A673 (cell line): ENCODE results near the gene ICE1. TPM values are rescaled to one million over a fixed set of nuclear protein-coding genes. Genes with fewer than 3 reads are reported as not detected.
A peak's percentile ranks its signal among the peaks of the same experiment; 100 is the strongest.

Source experiments
- BruUV-seq: library from RNA; stranded (reverse); fragments of 400-500 nt; replicated peaks from 2 replicates; lab custom pipeline; 2021; lab: Mats Ljungman, UMichigan
- CTCF ChIA-PET: fragments of 300-600 bp; sonication (Branson Sonifier 250); formaldehyde crosslinking; loops from one replicate; lab custom pipeline; 2022; ENCODE audit warnings: antibody characterized with exemption; lab: Charles Lee
- POLR2A ChIA-PET: fragments of 300-600 bp; sonication (Branson Sonifier 250); formaldehyde crosslinking; loops from one replicate; lab custom pipeline; 2022; ENCODE audit warnings: antibody characterized with exemption; ENCODE audit not compliant: low non-redundant PET; lab: Charles Lee
- DNase-seq: peaks from one replicate; pipeline ENCODE4 v3.0.0-alpha.2; 2015; ENCODE audit warnings: low spot score
- H3K27ac ChIP-seq: fragments of 200-600 bp; sonication (generic); 2 replicates; pipeline ENCODE4 v1.5.1; 2016; ENCODE audit warnings: mixed run types, low read depth, mild to moderate bottlenecking, mixed read lengths, antibody characterized with exemption, low read length; ENCODE audit not compliant: poor library complexity, severe bottlenecking
- H3K27me3 ChIP-seq: fragments of 200-600 bp; sonication (generic); replicated peaks from 2 replicates; pipeline ENCODE4 v1.6.1; 2017; ENCODE audit warnings: mixed run types, low read depth, mild to moderate bottlenecking, mixed read lengths, antibody characterized with exemption, low read length; ENCODE audit not compliant: insufficient read depth, poor library complexity
- H3K36me3 ChIP-seq: fragments of 200-600 bp; sonication (generic); 2 replicates; pipeline ENCODE4 v1.6.1; 2016; ENCODE audit warnings: mixed run types, mild to moderate bottlenecking, mixed read lengths, antibody characterized with exemption, low read length; ENCODE audit not compliant: insufficient read depth, poor library complexity, severe bottlenecking
- H3K4me1 ChIP-seq: fragments of 200-600 bp; sonication (generic); 2 replicates; pipeline ENCODE4 v1.6.1; 2017; ENCODE audit warnings: mixed run types, mild to moderate bottlenecking, mixed read lengths, antibody characterized with exemption, low read length; ENCODE audit not compliant: insufficient read depth, poor library complexity, severe bottlenecking
- H3K4me3 ChIP-seq: fragments of 200-600 bp; sonication (generic); 2 replicates; pipeline ENCODE4 v1.5.1; 2016; ENCODE audit warnings: low read depth, mixed run types, mild to moderate bottlenecking, mixed read lengths, low read length; ENCODE audit not compliant: poor library complexity, severe bottlenecking
- H3K9me3 ChIP-seq: fragments of 200-600 bp; sonication (generic); 2 replicates; pipeline ENCODE4 v1.6.1; 2016; ENCODE audit warnings: mixed run types, low read depth, mild to moderate bottlenecking, mixed read lengths, antibody characterized with exemption, low read length; ENCODE audit not compliant: poor library complexity, severe bottlenecking
- EZH2 ChIP-seq: fragments of 200-600 bp; sonication (generic); IDR thresholded peaks from 2 replicates; pipeline ENCODE4 v1.6.1; 2017; ENCODE audit warnings: borderline replicate concordance, low read depth, mild to moderate bottlenecking, mixed read lengths, antibody characterized with exemption, low read length; ENCODE audit not compliant: poor library complexity, severe bottlenecking
- intact Hi-C: fragments of 100-400 bp; cut with micrococcal nuclease; formaldehyde crosslinking; loops from one replicate; pipeline ENCODE4 v1.10.0; 2022; ENCODE audit not compliant: unreplicated experiment
- total RNA-seq: library from RNA; stranded (reverse); gene quantifications from 2 replicates; pipeline ENCODE4 v1.2.3, GENCODE V29; 2021
- TF ChIP-seq, protein P1 (sequence below): fragments of 300-800, 200-600 bp; sonication (generic); conservative IDR thresholded peaks from 2 replicates; pipeline ENCODE4 v1.5.1; 2017; ENCODE audit warnings: low read depth, mild to moderate bottlenecking, antibody characterized with exemption, low read length, moderate library complexity, mixed read lengths

Gene ICE1
- total RNA-seq, 1 experiment from 2014 or later = 37.2 TPM

DNA sequence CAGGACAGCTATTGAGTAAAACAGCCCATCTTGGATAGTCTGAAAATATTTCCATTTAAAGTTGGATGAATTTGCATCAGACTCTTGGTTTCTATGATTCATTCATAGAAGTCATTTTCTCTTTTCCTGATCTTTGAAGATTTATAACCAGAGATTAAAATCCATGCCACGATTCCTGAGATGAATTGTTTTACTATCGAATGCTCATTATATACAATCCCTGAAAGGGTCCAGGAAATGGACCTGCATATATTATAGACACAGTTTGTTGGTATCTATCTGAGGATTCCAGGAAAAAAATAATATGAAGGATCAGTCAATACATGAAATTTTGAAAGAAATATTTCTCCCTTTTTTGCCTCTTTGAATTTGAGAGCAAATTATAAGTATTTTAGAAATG is 99.0 kb downstream of the ICE1 start:
- POLR2A ChIA-PET = no interaction called here
- TF ChIP-seq, protein P1, sequence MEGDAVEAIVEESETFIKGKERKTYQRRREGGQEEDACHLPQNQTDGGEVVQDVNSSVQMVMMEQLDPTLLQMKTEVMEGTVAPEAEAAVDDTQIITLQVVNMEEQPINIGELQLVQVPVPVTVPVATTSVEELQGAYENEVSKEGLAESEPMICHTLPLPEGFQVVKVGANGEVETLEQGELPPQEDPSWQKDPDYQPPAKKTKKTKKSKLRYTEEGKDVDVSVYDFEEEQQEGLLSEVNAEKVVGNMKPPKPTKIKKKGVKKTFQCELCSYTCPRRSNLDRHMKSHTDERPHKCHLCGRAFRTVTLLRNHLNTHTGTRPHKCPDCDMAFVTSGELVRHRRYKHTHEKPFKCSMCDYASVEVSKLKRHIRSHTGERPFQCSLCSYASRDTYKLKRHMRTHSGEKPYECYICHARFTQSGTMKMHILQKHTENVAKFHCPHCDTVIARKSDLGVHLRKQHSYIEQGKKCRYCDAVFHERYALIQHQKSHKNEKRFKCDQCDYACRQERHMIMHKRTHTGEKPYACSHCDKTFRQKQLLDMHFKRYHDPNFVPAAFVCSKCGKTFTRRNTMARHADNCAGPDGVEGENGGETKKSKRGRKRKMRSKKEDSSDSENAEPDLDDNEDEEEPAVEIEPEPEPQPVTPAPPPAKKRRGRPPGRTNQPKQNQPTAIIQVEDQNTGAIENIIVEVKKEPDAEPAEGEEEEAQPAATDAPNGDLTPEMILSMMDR = no peak
- H3K27me3 ChIP-seq = peaks cover 4% of the 10 kb centered on the region
- H3K4me1 ChIP-seq = no peaks in the 10 kb centered on the region
- no peak overlapping the region for H3K4me3 ChIP-seq
- no peak for DNase-seq
- BruUV-seq = no TSS peak
- intact Hi-C loops = no loop called here
- H3K9me3 ChIP-seq = no peaks in the 10 kb centered on the region
- no peak overlapping the region for H3K27ac ChIP-seq
- CTCF ChIA-PET = no interaction called here
- H3K36me3 ChIP-seq = no peaks in the 10 kb centered on the region

DNA sequence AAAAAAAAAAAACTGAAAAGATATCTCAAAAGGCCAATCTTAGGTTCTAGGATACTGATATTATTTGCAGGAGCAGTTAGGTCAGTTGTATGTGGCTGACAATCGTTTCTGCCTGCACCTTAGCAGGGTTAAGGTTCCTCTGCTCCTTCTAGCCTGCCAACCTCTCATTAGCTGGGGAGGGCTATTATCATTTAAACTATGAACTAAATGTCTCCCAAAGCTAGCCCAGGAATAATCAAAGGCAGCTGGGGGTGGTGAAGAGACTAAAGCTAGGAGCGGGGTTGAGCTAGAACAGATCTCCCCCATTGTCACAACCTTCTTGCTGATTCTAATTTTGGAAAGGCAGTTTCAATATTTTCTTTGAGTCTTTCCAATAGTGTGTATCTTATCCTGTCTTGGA is 99.9 kb downstream of the ICE1 start:
- Histone ChIP-seq H3K27me3 (peaks cover 4% of the 10 kb centered on the region), H3K9me3 (no peaks in the 10 kb centered on the region), H3K27ac (no peak overlapping the region), H3K4me3 (no peak overlapping the region), H3K4me1 (no peaks in the 10 kb centered on the region), H3K36me3 (no peaks in the 10 kb centered on the region)
- no TSS peak for BruUV-seq
- no peak for TF ChIP-seq EZH2
- TF ChIP-seq, protein P1 = no peak
- ChIA-PET CTCF (no interaction called here), POLR2A (no interaction called here)
- DNase-seq = no peak
- intact Hi-C loops = no loop called here

DNA sequence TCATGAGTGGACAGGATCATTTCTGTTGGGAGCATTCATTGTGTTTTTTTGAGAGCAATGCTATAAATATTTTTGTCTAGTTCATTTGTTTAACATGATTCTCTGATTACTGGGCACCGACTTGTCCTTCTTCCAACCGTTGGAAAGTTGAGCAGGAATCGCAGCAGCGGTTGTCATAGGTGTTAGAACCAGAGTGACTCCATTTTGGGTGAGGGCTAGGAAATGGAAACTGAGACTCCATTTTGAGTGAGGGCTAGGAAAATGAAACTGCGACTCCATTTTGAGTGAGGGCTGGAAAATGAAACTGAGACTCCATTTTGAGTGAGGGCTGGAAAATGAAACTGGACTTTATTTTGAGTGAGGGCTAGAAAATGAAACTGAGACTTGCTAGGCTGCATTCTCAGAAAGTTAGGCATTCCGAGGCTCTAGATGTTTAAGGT is 100.6 kb downstream of the ICE1 start:
- BruUV-seq = no TSS peak
- peak; percentile 32 for DNase-seq
- POLR2A ChIA-PET = no interaction called here

More for the DNA sequence above, 100.6 kb downstream of the ICE1 start:
- no peak overlapping the region for H3K4me3 ChIP-seq
- no peaks in the 10 kb centered on the region for H3K4me1 ChIP-seq
- no peaks in the 10 kb centered on the region for H3K9me3 ChIP-seq
- H3K27ac ChIP-seq = no peak overlapping the region
- H3K36me3 ChIP-seq = no peaks in the 10 kb centered on the region
- CTCF ChIA-PET = no interaction called here
- H3K27me3 ChIP-seq = peaks cover 4% of the 10 kb centered on the region
- TF ChIP-seq EZH2 = no peak
- TF ChIP-seq, protein P1 = no peak
- intact Hi-C loops = no loop called here
